K562 (cell line): ENCODE results near the gene TUT1.

Experiments used
- CHD2 ChIP-seq: IDR thresholded peaks from 2 replicates; pipeline ENCODE4 v1.6.1; 2011; ENCODE audit warnings: low read depth, low read length
- CTCF ChIP-seq, 3 experiments: IDR thresholded peaks in 2 of 3; conservative IDR thresholded peaks in 1 of 3; 2 replicates each; pipeline ENCODE4 v1.5.1; 2011 to 2012; ENCODE audit warnings: low read length in 3 of 3, mild to moderate bottlenecking in 3 of 3, control low read depth in 2 of 3, improper control_type of control experiment in 1 of 3, inconsistent platforms in 1 of 3, low read depth in 1 of 3, mixed read lengths in 1 of 3, moderate library complexity in 1 of 3; ENCODE audit not compliant: insufficient read depth in 2 of 3
- GABPA ChIP-seq: fragments of 200-800 bp; sonication (Bioruptor generic); conservative IDR thresholded peaks from 2 replicates; pipeline ENCODE4 v1.6.1; 2016; ENCODE audit warnings: low read depth, missing genetic modification characterization, missing compliant biosample characterization
- PHF8 ChIP-seq: fragments of 200-600 bp; sonication (generic); IDR thresholded peaks from 2 replicates; pipeline ENCODE4 v1.6.1; 2012; ENCODE audit warnings: mixed run types, mild to moderate bottlenecking, inconsistent platforms, low read length, moderate library complexity, borderline replicate concordance
- POLR2A ChIP-seq: fragments of 450-650 bp; conservative IDR thresholded peaks from 2 replicates; pipeline ENCODE4 v1.6.1; 2016

DNA sequence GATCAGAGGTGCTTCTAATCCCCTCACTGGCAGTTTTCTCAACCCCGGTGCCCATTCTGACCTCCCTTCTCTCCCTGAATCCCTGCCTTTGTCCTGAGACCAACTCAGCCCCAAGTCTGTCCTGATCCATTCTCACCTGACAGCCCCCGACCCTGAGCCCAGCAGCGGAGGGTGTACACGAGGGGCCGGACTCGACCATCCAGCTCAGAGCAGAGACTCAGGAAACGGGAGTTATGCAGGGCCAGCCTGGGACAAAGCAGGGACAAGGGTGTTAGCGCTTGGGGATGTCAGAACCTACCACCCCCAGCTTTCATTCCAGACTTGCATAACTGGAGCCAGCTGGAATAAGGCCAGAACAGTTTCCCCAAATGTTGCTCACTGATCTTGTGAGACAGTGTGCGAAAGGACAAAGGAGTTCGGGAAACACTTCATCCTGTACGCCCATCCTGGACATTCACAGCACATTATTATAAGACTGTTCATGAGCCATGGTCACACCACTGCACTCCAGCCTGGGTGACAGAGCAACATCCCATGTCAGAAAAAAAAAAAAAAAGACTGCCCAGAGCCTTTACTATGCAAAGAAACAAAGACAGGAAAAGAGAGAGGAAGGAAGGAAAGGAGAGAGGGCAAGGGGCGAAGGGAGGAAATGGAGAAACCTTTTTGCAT, 14.1 kb downstream of the TUT1 start:
- TF ChIP-seq CTCF (IDR thresholded peaks at IDR 0.05 in 2 of 3, conservative IDR thresholded peaks at IDR 0.05 in 1 of 3; ENCODE audit: insufficient read depth in 2 of 3, low read depth in 1 of 3, low read length in 3 of 3) (no peak), POLR2A (no peak), CHD2 (no peak), PHF8 (no peak), GABPA (tag) (no peak)
